ENCODE results near the gene NTMT2.

DNA sequence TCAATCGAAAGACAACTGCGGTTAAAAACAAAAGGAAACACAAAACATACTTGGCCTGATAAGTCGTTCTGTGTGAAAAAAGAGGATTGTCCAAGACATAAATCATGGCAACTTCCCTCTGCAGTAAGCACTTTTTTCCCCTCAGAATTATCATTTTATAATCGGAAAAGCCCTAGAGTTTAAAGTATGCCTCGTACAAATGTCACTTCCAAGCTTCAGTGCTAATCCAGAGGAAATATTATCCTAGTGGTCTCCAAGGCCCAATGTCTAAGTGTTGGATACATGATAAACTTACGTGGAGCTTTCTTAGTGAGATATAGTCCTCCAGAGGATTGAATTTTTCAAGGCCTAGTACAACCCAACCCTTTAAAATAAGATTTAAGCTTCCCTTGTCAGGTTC, 11.2 kb upstream of the NTMT2 start:
- TF ChIP-seq POLR2A (IDR thresholded peaks at IDR 0.05) = no peak
- TF ChIP-seq, protein P1, sequence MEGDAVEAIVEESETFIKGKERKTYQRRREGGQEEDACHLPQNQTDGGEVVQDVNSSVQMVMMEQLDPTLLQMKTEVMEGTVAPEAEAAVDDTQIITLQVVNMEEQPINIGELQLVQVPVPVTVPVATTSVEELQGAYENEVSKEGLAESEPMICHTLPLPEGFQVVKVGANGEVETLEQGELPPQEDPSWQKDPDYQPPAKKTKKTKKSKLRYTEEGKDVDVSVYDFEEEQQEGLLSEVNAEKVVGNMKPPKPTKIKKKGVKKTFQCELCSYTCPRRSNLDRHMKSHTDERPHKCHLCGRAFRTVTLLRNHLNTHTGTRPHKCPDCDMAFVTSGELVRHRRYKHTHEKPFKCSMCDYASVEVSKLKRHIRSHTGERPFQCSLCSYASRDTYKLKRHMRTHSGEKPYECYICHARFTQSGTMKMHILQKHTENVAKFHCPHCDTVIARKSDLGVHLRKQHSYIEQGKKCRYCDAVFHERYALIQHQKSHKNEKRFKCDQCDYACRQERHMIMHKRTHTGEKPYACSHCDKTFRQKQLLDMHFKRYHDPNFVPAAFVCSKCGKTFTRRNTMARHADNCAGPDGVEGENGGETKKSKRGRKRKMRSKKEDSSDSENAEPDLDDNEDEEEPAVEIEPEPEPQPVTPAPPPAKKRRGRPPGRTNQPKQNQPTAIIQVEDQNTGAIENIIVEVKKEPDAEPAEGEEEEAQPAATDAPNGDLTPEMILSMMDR (IDR thresholded peaks at IDR 0.05) = no peak
